Left hindlimb (tissue), 1 donor: ENCODE data around the gene CLTB.
"Not testable (repeated sequence)": the region's sequence is repeated elsewhere in the genome, so short reads cannot be mapped to it uniquely, and the experiment has no call there.

ENCODE experiments used
- DNase-seq: peaks from one replicate; pipeline ENCODE4 v3.0.0-alpha.2; 2018

The CLTB gene

GRCh38 chr5:176415952-176416924, at the start of gene CLTB:
Gene CLTB, minus strand, starts transcription at chr5:176416539. Its CDS starts 176 bp downstream, at chr5:176416363.
- DNase-seq: peak; percentile 90

DNA sequence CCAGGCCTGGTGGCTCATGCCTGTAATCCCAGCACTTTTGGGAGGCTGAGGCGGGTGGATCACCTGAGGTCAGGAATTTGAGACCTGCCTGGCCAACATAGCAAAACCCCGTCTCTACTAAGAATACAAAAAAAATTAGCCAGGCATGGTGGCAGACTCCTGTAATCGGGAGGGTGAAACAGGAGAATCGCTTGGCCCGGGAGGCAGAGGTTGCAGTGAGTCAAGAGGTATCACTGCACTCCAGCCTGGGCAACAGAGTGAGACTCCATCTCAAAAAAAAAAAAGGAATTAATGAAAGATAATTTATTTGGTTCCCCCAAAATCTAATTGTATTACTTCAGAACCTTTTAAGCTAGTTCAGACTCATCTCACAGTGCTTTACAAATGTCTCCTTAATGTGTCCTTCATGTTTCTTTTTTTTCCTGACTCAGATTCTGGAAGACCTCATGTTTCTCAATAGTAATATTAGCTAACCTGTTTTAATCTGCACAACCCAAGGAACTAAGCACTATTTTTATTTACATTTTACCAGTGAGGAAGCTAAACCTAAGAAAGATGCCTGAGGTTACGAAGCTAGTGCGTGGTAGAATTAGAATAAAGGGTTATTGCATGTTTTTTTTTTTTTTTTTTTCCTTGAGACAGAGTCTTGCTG, 46.9 kb upstream of the CLTB start:
- no peak for DNase-seq

GRCh38 chr5:176461349-176461748, 45.0 kb upstream of the CLTB start:
- DNase-seq: no peak

DNA sequence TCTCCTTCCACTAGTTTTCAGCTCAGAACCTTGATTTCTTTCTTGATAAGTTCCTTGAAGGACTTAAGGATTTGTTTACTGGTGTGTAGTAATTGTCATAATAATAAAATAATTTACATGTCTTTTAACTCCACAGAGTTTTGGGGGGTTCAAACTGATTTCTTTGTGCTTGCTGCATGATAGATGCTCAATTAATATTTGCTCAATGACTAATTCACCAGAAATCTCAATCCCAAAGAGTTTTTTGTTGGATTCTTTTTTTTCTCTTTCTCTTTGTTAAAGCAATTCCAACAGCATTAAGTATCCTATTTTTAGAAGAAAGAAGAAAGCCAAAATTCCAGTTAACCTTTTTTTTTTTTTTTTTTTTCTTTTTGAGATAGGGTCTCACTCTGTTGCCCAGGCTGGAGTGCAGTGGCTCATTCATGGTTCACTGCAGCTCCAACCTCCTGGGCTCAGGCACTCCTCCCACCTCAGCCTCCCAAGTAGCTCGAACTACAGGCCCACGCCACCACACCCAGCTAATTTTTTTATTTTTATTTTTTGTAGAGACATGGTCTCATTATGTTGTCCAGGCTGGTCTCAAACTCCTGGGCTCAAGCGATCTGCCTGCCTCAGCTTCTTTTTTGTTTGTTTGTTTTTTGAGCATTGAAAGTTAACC, 42.7 kb upstream of the CLTB start:
- no peak for DNase-seq

GRCh38 chr5:176454724-176455394, 38.5 kb upstream of the CLTB start:
- DNase-seq: no peak

DNA sequence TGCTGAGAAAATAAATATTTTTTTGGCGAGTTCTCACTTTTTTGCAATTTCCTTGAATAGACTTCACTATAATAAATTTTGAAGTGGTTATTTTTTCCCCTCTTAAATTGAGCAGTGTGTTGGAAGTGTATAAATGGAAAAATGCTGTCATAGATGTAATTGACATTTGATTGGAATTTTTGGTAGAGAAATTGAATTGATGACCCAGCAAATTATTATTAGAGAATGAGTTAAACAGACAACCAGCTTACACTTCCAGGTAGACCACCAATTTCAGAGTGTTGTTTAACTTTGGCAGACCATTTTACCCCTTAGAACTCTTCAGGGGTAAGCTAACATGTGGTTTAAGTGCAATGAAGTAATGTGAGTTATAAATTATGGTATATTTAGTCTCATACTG, 33.7 kb upstream of the CLTB start:
- DNase-seq: no peak

DNA sequence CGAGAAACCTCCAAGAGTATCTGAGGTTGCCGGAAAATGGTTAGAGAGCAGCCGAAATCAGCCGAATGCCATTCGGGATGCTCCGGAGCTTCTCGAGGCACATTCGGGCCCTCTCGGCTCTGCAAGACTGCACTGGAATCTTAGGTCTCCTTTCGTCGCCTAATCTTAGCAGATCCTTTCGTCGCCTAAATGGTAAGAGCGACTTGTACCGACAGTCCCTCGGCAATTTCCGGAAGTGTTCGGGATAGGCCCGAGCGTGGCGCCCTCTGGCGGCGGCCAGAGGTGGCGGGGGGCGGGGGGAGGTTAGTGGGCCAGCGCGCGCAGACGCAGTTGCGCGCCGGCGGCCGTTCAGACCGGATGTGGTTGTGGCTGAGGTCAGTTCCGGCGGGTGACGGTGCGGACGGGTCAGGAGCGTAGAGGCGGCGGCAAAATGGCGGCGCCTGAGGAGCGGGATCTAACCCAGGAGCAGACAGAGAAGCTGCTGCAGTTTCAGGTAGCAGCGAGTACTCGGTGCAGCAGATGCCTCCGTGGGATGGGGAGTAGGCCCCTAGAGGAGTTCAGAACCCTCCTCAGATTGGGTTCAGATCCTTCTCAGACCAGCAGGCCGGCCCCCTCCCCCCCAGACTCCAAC, 31.8 kb upstream of the CLTB start, which contains the start of gene FAF2:
Gene FAF2, plus strand, starts transcription at position 408 of the 631 bp plus-strand sequence. Its CDS starts 23 bp downstream, at position 431.
- DNase-seq: peak; percentile 100

- DNase-seq: no peak
Observed at GRCh38 chr5:176447591-176447977, 31.2 kb upstream of the CLTB start.

DNA sequence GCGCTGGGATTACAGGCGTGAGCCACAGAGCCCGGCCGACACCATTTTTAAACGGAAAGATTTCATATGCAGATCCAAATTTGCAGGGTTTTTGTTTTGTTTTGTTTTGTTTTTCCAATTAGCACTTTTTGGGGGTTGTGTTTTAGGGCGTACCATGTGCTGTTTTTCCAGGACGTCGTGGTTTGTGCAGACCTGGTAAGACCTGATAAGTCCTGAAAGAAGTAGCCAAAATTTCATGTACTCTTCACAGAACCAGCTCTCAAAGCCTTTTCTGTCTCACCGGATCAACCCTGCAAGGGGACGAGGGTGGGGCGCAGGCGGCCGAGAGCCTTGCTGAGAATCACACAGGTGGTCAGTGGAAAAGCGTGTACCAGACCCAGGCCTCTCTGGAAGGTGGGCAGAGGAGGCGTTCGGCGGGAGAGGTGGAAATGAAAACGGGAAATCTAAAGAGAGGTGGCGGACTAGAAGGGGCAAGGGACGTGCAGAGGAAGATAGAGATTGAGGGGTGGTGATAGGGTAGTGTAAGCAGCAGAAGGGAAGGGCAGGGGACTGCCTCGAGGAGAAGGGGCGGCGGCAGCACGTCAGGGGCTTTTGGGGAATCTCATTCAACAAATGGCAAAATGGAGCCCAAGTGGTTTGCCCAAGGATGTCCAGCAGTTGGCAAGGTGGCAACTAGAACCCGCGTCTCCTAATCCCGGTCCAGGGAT, 30.7 kb upstream of the CLTB start:
- DNase-seq: peak; percentile 36

GRCh38 chr5:176446028-176446665, 29.8 kb upstream of the CLTB start:
- DNase-seq: no peak

DNA sequence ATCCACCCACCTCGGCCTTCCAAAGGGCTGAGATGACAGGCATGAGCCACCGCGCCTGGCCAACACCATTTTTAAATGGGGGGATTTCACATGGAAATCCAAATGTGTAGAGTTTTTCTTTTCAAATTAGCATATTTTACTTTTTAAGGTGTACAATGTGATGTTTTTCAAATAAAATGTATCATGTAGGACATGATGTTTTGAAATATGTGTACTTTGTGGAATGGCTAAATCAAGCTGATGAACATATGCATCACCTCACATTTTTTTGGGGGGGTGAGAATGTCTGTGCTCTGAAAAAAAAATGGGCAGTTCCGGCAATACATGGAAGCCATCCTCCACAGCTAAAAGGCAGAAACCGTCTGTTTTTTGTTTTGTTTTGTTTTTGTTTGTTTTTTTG, 28.4 kb upstream of the CLTB start:
- no peak for DNase-seq

DNA sequence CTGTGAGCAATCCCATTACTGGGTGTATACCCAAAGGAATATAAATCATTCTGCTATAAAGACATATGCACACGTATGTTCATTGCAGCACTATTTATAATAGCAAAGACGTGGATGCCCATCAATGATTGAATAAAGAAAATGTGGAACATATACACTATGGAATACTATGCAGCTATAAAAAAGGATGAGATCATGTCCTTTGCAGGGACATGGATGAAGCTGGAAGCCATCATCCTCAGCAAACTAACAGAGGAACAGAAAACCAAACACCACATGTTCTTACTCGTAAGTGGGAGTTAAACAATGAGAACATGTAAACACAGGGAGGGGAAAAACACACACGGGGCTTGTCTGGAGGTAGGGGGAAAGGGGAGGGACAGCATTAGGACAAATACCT, 26.6 kb upstream of the CLTB start:
- not testable (repeated sequence) for DNase-seq

DNA sequence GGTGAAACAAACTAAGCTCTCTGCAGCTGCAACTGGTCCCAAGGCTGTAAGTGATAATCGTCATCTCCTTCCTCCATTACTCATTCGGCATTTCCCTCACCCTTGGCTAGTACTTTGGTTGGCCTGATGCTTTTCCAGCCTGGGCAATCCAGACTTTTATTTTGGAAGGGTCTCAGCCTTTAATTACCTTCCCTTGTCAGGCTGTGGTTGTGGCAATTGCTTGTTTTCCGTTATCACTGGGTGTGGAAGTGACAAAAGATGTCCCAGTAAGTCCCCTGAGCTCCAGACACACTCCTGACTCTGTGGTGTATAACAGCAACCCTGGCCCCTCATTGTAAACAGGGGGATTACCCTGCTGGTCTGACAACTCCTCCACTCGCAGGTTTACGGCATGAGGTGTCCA, 25.6 kb upstream of the CLTB start:
- DNase-seq: no peak

DNA sequence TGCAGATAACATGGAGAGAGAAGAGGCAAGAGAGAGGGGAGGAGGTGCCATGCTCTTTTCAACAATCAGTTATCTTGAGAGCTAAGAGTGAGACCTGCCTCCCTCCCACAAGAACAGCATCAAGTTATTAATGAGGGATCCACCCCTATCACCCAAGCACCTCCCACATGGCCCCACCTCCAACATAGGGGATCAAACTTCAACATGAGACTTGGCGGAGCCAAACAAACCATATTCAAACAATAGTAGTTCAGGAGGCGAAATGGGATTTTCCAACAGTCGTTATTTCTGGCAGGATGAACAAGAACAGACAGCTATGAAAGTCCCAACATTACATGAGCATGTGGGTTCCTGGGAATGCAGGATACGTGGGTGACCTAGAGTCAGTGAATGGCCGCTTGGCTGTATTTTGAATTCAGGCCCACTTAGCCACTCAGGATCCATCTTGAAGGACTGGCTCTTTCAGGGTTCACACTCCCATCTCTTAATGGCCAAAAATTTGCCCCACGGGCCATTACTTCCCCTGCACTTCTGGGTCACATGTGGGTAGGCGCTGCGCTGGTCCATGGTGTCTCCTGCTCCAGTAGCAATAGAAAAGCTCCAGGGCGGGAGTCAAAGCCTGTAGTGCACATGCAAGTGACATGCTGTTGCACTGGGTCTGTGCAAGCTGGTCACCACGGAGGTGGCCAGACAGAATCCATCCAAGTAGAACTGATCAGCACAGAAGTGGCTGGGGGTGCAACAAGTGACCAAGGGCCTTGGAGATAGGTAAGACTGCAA, 24.8 kb upstream of the CLTB start:
- no peak for DNase-seq

DNA sequence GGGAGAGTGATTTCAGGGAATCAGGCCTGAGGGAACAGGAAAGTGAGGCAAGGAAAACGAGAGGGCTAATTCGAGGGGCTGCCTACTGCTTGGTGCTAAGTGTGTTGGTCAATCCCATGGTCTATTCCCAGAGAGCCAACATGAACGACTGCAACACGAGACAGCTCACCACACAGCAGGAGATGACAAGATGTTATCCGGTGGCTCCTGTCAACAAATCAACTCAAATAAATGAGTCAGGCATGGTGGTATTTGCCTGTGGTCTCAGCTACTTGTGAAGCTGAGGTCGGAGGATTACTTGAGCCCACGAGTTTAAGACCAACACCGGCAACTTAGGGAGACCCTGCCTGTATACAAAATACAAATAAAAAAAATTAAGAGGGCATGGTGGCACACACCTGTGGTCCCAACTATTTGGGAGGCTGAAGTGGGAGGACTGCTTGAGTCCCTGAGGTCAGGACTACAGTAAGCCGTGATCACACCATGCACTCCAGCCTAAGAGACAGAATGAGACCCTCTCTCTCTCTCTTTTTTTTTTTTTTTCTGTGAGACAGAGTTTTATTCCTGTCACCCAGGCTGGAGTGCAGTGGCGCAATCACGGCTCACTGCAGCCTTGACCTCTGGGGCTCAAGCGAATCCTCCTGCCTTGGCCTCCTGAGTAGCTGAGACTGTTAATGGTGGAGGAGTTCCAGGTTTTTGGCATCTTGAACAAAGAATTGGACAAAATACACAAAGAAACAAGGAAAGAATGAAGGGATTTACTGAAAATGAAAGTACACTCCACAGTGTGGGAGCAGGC, 22.8 kb upstream of the CLTB start:
- no peak for DNase-seq

- DNase-seq: no peak
Observed at GRCh38 chr5:176436656-176437055, 20.3 kb upstream of the CLTB start.

- DNase-seq: no peak
Observed at GRCh38 chr5:176432707-176433106, 16.4 kb upstream of the CLTB start.

GRCh38 chr5:176429972-176430371, 13.6 kb upstream of the CLTB start:
- no peak for DNase-seq

DNA sequence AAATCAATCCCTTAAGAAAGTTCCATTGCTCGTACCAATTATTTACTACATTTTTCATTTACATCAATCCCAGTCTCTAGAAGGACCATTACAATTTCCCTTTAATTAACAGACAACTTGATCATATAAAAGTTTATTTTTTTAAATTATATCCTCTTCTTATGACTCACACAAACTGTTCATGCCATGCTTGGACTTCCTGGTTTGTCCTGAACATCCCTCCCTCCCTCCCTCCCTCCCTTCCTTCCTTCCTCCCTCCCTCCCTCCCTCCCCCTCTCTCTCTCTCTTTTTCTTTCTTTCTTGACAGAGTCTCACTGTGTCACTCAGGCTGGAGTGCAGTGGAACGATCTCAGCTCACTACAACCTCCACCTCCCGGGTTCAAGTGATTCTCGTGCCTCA, 11.6 kb upstream of the CLTB start:
- no peak for DNase-seq

GRCh38 chr5:176426876-176427275, 10.5 kb upstream of the CLTB start:
- no peak for DNase-seq
